ENCODE results near the gene TSN. TPM values are rescaled to one million over a fixed set of nuclear protein-coding genes. Genes with fewer than 3 reads are reported as not detected.
"Not testable (repeated sequence)": the region's sequence is repeated elsewhere in the genome, so short reads cannot be mapped to it uniquely, and the experiment has no call there.

TSN gene
- polyA plus RNA-seq, 1 of the 3 experiments (the other 2 are of a cell fraction): 26.1 TPM

DNA sequence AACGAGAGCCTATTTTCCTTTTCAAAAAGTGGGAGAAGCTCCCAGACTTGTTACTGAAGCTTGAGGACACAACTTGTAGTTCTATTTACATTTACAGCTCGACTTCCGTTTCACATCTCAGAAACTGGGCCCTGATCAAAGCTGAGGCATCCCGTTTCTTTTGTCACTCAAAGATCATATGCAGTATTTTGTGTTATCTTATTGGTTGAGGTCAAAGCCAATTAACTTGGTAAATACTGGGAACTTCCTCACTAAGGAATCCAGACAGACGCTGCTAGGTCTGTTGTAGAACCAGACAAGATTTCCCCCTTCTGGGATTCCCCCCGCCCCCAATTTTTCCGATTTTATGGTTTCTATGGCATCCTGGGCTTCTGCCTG lies 50.3 kb downstream of the TSN start (continued):
- TF ChIP-seq RAD21 (IDR thresholded peaks at IDR 0.05; ENCODE audit: low read length): no peak

DNA sequence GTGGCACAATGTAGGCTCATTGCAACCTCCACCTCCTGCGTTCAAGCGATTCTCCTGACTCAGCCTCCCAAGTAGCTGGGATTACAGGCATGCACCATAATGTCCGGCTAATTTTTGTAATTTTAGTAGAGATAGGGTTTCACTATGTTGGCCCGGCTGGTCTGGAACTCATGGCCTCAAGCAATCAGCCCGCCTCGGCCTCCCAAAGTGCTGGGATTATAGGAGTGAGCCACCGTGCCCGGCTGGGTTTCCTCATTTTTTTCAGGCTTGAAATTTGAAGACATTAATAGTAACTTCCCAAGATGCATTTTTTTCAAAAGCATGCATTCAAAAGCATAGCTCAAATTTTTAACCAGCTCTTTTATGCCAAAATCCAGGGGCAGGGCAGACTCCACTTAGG lies 52.3 kb downstream of the TSN start:
- H3K27ac ChIP-seq (ENCODE audit: low read depth in 2 of 2, low read length in 1 of 2); H3K27me3 ChIP-seq (ENCODE audit: insufficient read depth); H4K20me1 ChIP-seq (ENCODE audit: insufficient read depth); H3K9ac ChIP-seq; CTCF ChIA-PET; DNase-seq; POLR2A ChIA-PET; H2AFZ ChIP-seq (ENCODE audit: low read depth); H3K79me2 ChIP-seq (ENCODE audit: insufficient read depth); H3K36me3 ChIP-seq (replicated peaks in 1 of 2; ENCODE audit: control insufficient read depth in 1 of 2, insufficient read depth in 2 of 2, low read length in 1 of 2); H3F3A ChIP-seq (replicated peaks; ENCODE audit: insufficient read depth); H3K9me2 ChIP-seq; H3K4me1 ChIP-seq (ENCODE audit: control insufficient read depth in 1 of 2, insufficient read depth in 2 of 2, low read depth in 1 of 2, low read length in 1 of 2); H3K9me3 ChIP-seq; H3K4me3 ChIP-seq (ENCODE audit: low read depth in 2 of 2, low read length in 1 of 2); H3K4me2 ChIP-seq: not testable (repeated sequence)
- WGBS (ENCODE audit: low lambda C conversion rate): 75% methylated on average over 8 of the region's 8 CpGs

DNA sequence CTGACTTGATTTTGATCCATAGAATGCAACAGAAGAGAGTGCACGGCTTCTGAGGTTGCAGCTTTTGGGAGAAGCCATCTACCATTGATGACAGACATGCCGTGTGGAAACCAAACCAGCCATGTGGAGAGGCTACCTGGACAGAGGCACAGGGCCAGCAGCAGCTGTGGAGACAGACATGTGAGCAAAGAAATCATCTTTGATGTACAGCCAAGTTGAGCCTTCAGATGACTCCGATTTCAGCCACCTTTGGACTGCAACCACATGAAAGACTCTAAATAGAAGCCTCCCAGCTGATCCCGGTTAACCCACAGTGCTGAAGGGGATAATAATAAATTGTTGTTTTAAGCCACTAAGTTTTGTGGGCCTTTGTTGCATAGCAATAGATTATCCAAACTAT lies 54.2 kb downstream of the TSN start:
- no peak overlapping the region for H2AFZ ChIP-seq (ENCODE audit: low read depth)
- no peaks in the 10 kb centered on the region for H3K27me3 ChIP-seq (ENCODE audit: insufficient read depth)
- no peak overlapping the region for H3K9ac ChIP-seq
- POLR2A ChIA-PET: no interaction called here
- no peak overlapping the region for H3K4me2 ChIP-seq
- H3K79me2 ChIP-seq (ENCODE audit: insufficient read depth): no peaks in the 10 kb centered on the region
- no peaks in the 10 kb centered on the region for H3K9me3 ChIP-seq
- 27% methylated on average over 4 of the region's 4 CpGs for WGBS (ENCODE audit: low lambda C conversion rate)
- H3K9me2 ChIP-seq: no peaks in the 10 kb centered on the region
- TF ChIP-seq CHD2 (IDR thresholded peaks at IDR 0.05; ENCODE audit: low read length, partially characterized antibody) (no peak), GATA2 (CRISPR knock-in tag; IDR thresholded peaks at IDR 0.05) (no peak), GABPA (IDR thresholded peaks at IDR 0.05; ENCODE audit: low read depth) (no peak), FOSL2 (IDR thresholded peaks at IDR 0.05; ENCODE audit: borderline replicate concordance, low read depth) (no peak)
- TF ChIP-seq, protein P1, sequence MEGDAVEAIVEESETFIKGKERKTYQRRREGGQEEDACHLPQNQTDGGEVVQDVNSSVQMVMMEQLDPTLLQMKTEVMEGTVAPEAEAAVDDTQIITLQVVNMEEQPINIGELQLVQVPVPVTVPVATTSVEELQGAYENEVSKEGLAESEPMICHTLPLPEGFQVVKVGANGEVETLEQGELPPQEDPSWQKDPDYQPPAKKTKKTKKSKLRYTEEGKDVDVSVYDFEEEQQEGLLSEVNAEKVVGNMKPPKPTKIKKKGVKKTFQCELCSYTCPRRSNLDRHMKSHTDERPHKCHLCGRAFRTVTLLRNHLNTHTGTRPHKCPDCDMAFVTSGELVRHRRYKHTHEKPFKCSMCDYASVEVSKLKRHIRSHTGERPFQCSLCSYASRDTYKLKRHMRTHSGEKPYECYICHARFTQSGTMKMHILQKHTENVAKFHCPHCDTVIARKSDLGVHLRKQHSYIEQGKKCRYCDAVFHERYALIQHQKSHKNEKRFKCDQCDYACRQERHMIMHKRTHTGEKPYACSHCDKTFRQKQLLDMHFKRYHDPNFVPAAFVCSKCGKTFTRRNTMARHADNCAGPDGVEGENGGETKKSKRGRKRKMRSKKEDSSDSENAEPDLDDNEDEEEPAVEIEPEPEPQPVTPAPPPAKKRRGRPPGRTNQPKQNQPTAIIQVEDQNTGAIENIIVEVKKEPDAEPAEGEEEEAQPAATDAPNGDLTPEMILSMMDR (IDR thresholded peaks at IDR 0.05): no peak
- peaks cover 0 to 3% of the 10 kb centered on the region in 2 experiments; a peak in 2 of 4 replicates for H3K4me1 ChIP-seq (ENCODE audit: control insufficient read depth in 1 of 2, insufficient read depth in 2 of 2, low read depth in 1 of 2, low read length in 1 of 2)
- H3K36me3 ChIP-seq (replicated peaks in 1 of 2; ENCODE audit: control insufficient read depth in 1 of 2, insufficient read depth in 2 of 2, low read length in 1 of 2): no peaks in the 10 kb centered on the region
- CTCF ChIA-PET: interaction anchor here (0.8 to 1.3 kb wide), 3 partner anchors 14 to 163 kb away, joined by 3 read pairs; no protein-coding TSS in a partner anchor
- H3K27ac ChIP-seq (ENCODE audit: low read depth in 2 of 2, low read length in 1 of 2): no peak overlapping the region
- no peaks in the 10 kb centered on the region for H3F3A ChIP-seq (replicated peaks; ENCODE audit: insufficient read depth)
- no peak overlapping the region for H3K4me3 ChIP-seq (ENCODE audit: low read depth in 2 of 2, low read length in 1 of 2)
- DNase-seq: no peak
- H4K20me1 ChIP-seq (ENCODE audit: insufficient read depth): no peaks in the 10 kb centered on the region

All from SK-N-SH (cell line).